HepG2 (cell line): Measurements from ENCODE around the gene MMUT. TPM values are rescaled to one million over a fixed set of nuclear protein-coding genes. Genes with fewer than 3 reads are reported as not detected.

Experiments
- BCL6 ChIP-seq: IDR thresholded peaks from 2 replicates; pipeline ENCODE4 v1.6.1; 2016; ENCODE audit warnings: missing genetic modification reagents, missing compliant biosample characterization
- CBX2 ChIP-seq, 2 experiments: fragments of 200-600 bp in 1 of 2; sonication (generic); formaldehyde crosslinking in 1 of 2; IDR thresholded peaks; 2 replicates each; pipeline versions ENCODE4 v1.7.0 to v1.8.1; 2018 to 2022; ENCODE audit warnings: low read depth in 2 of 2, low read length in 1 of 2, mild to moderate bottlenecking in 1 of 2, missing genetic modification reagents in 1 of 2
- ETV6 ChIP-seq: sonication (generic); formaldehyde crosslinking; conservative IDR thresholded peaks from 2 replicates; pipeline ENCODE4 v1.4.0; 2020; ENCODE audit warnings: missing genetic modification reagents
- FOSL2 ChIP-seq: sonication (generic); formaldehyde crosslinking; IDR thresholded peaks from 2 replicates; pipeline ENCODE4 v1.4.0; 2020; ENCODE audit warnings: missing genetic modification reagents
- HIVEP1 ChIP-seq: sonication (generic); formaldehyde crosslinking; IDR thresholded peaks from 2 replicates; pipeline ENCODE4 v1.4.0; 2020; ENCODE audit warnings: mild to moderate bottlenecking, missing genetic modification reagents
- KAT8 ChIP-seq: IDR thresholded peaks from 2 replicates; pipeline ENCODE4 v1.6.1; 2016; ENCODE audit warnings: missing genetic modification reagents, missing compliant biosample characterization
- KMT2B ChIP-seq: IDR thresholded peaks from 2 replicates; pipeline ENCODE4 v1.6.1; 2016; ENCODE audit warnings: missing genetic modification reagents, missing compliant biosample characterization
- MEF2D ChIP-seq: sonication (generic); formaldehyde crosslinking; IDR thresholded peaks from 2 replicates; pipeline ENCODE4 v1.5.1; 2020; ENCODE audit warnings: mild to moderate bottlenecking, missing genetic modification reagents
- MIXL1 ChIP-seq: IDR thresholded peaks from 2 replicates; pipeline ENCODE4 v1.6.1; 2016
- NFE2L2 ChIP-seq: fragments of 150-350 bp; IDR thresholded peaks from 2 replicates; pipeline ENCODE4 v1.6.1; 2014; ENCODE audit warnings: low read length
- NONO ChIP-seq, 2 experiments: fragments of 450-650 bp in 1 of 2; sonication (generic) in 1 of 2; formaldehyde crosslinking in 1 of 2; IDR thresholded peaks in 1 of 2; conservative IDR thresholded peaks in 1 of 2; 2 replicates each; pipeline versions ENCODE4 v1.6.1 to v1.8.0; 2017 to 2022; ENCODE audit warnings: mild to moderate bottlenecking in 1 of 2, missing genetic modification reagents in 1 of 2, moderate library complexity in 1 of 2
- RCOR2 ChIP-seq: IDR thresholded peaks from 2 replicates; pipeline ENCODE4 v1.6.1; 2016; ENCODE audit warnings: missing biosample characterization, missing genetic modification reagents
- RFX3 ChIP-seq: IDR thresholded peaks from 2 replicates; pipeline ENCODE4 v1.6.1; 2016; ENCODE audit warnings: missing biosample characterization, missing genetic modification reagents
- SMARCE1 ChIP-seq: fragments of 450-650 bp; IDR thresholded peaks from 2 replicates; pipeline ENCODE4 v1.6.1; 2017; ENCODE audit warnings: borderline replicate concordance
- TSC22D2 ChIP-seq: sonication (generic); formaldehyde crosslinking; IDR thresholded peaks from 2 replicates; pipeline ENCODE4 v1.5.1; 2020; ENCODE audit warnings: missing genetic modification reagents, mild to moderate bottlenecking, borderline replicate concordance
- ZFP90 ChIP-seq: sonication (generic); formaldehyde crosslinking; IDR thresholded peaks from 2 replicates; pipeline ENCODE4 v1.8.0; 2022; ENCODE audit warnings: missing genetic modification reagents, mild to moderate bottlenecking, inconsistent platforms, borderline replicate concordance
- ZNF17 ChIP-seq: sonication (generic); formaldehyde crosslinking; IDR thresholded peaks from 2 replicates; pipeline ENCODE4 v1.5.0; 2020; ENCODE audit warnings: mild to moderate bottlenecking, missing genetic modification reagents
- ZNF282 ChIP-seq: fragments of 450-650 bp; IDR thresholded peaks from 2 replicates; pipeline ENCODE4 v1.6.1; 2018; ENCODE audit not compliant: partially characterized antibody
- ZNF350 ChIP-seq: sonication (generic); formaldehyde crosslinking; IDR thresholded peaks from 2 replicates; pipeline ENCODE4 v1.4.0; 2020; ENCODE audit warnings: mild to moderate bottlenecking, low read depth, missing genetic modification reagents, borderline replicate concordance
- ZNF430 ChIP-seq: sonication (generic); formaldehyde crosslinking; IDR thresholded peaks from 2 replicates; pipeline ENCODE4 v1.9.0; 2021; ENCODE audit warnings: mild to moderate bottlenecking, missing genetic modification reagents
- ZNF883 ChIP-seq: sonication (generic); formaldehyde crosslinking; IDR thresholded peaks from 2 replicates; pipeline ENCODE4 v1.5.1; 2020; ENCODE audit warnings: mild to moderate bottlenecking, missing genetic modification reagents; ENCODE audit errors: not compliant biosample characterization
- ZSCAN25 ChIP-seq: sonication (generic); formaldehyde crosslinking; IDR thresholded peaks from 2 replicates; pipeline ENCODE4 v1.8.0; 2022; ENCODE audit warnings: mild to moderate bottlenecking, missing genetic modification reagents
- polyA plus RNA-seq, 8 experiments: library from polyadenylated mRNA; depleted of rRNA in 3 of 8; stranded (reverse) in 7 of 8; unstranded in 1 of 8; fragments of >200 nt; fragmentation: Illumina TruSeq in 4 of 8; extraction: Trizol in 4 of 8; gene quantifications; 2 replicates each; pipeline versions ENCODE4 v1.2.1 to v1.2.3, GENCODE V29; 2011 to 2016; ENCODE audit warnings: low read depth in 4 of 8, missing spikeins in 1 of 8, mixed read lengths in 1 of 8; ENCODE audit not compliant: insufficient read depth in 1 of 8
- total RNA-seq, 5 experiments: library from RNA; depleted of rRNA; stranded (reverse); fragments of >200 nt; fragmentation: Illumina TruSeq; extraction: Trizol; gene quantifications; 2 replicates each; pipeline ENCODE4 v1.2.3, GENCODE V29; 2016; ENCODE audit warnings: low read depth in 1 of 5
- TF ChIP-seq, protein P1 (sequence below): sonication (generic); formaldehyde crosslinking; IDR thresholded peaks from 2 replicates; pipeline ENCODE4 v1.8.0; 2023; ENCODE audit warnings: mild to moderate bottlenecking, missing genetic modification reagents
- TF ChIP-seq, protein P2 (sequence below): sonication (generic); formaldehyde crosslinking; IDR thresholded peaks from 2 replicates; pipeline ENCODE4 v1.5.1; 2020; ENCODE audit warnings: mild to moderate bottlenecking, moderate library complexity, missing genetic modification reagents
- TF ChIP-seq, protein P3 (sequence below): sonication (generic); formaldehyde crosslinking; IDR thresholded peaks from 2 replicates; pipeline ENCODE4 v1.4.0; 2020; ENCODE audit warnings: low read depth, mild to moderate bottlenecking, missing genetic modification reagents
- TF ChIP-seq, protein P4 (sequence below): sonication (generic); formaldehyde crosslinking; IDR thresholded peaks from 2 replicates; pipeline ENCODE4 v1.5.0; 2020; ENCODE audit warnings: missing genetic modification reagents

MMUT gene
- total and polyA plus RNA-seq, 2 of the 13 experiments (the other 11 are each of a cell fraction or from before 2014, with no cell fraction given), result 16.1 to 20.5 TPM

DNA sequence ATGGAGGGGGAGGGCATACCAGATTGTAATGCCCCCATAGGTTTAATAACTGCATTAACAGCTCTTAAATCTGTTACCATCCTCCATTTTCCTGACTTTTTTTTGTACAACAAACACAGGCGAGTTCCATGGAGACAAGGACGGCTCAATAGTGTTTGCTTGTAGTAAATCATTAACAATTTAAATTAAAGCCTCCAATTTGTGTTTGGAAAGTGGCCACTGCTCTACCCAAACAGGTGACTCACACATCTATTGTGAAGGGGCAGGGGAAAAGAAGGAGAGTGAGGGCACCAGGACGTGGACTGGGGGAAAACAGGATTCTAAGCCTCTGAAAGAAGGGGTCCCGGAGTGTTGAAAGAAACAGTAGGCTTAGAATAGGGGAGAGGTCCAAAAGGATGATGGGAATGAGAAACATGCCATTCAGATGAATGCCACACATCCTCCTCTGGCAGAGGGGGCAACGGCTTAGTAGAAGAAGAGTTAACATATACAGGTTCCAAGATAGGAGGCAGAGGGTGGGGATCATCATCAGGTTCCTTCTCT, 43.6 kb upstream of the MMUT start (continued):
- TF ChIP-seq KMT2B (CRISPR knock-in tag) (no peak), CBX2 (IDR thresholded peaks at IDR 0.05; ENCODE audit: low read depth, low read length) (no peak), CBX2 (CRISPR knock-in tag; IDR thresholded peaks at IDR 0.05; ENCODE audit: low read depth) (no peak), ZNF17 (no peak), ZSCAN25 (CRISPR knock-in tag) (peak; percentile 42; the same call in 1 of the 2 replicates), KAT8 (CRISPR knock-in tag) (peak; percentile 60; the same call in 1 of the 2 replicates), ETV6 (CRISPR knock-in tag) (no peak), ZNF282 (no peak), ZFP90 (CRISPR knock-in tag) (no peak), ZNF883 (CRISPR knock-in tag) (no peak), BCL6 (no peak), ZNF350 (CRISPR knock-in tag) (no peak), RFX3 (CRISPR knock-in tag) (no peak), FOSL2 (CRISPR knock-in tag) (peak; percentile 97), ZNF430 (CRISPR knock-in tag) (no peak), RCOR2 (CRISPR knock-in tag) (0 out of 2 replicates have a peak, but pooled peaks have one; percentile 34), MEF2D (CRISPR knock-in tag) (no peak), HIVEP1 (CRISPR knock-in tag) (no peak), SMARCE1 (no peak), NONO (IDR thresholded peaks at IDR 0.05) (no peak), NONO (CRISPR knock-in tag; conservative IDR thresholded peaks at IDR 0.05) (0 out of 2 replicates have a peak, but pooled peaks have one; percentile 20), NFE2L2 (no peak), TSC22D2 (CRISPR knock-in tag) (no peak), MIXL1 (CRISPR knock-in tag) (peak; percentile 78)
- TF ChIP-seq, protein P1, sequence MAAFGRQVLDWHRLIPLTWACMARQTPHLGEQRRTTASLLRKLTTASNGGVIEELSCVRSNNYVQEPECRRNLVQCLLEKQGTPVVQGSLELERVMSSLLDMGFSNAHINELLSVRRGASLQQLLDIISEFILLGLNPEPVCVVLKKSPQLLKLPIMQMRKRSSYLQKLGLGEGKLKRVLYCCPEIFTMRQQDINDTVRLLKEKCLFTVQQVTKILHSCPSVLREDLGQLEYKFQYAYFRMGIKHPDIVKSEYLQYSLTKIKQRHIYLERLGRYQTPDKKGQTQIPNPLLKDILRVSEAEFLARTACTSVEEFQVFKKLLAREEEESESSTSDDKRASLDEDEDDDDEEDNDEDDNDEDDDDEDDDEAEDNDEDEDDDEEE (CRISPR knock-in tag), result no peak
- TF ChIP-seq, protein P2, sequence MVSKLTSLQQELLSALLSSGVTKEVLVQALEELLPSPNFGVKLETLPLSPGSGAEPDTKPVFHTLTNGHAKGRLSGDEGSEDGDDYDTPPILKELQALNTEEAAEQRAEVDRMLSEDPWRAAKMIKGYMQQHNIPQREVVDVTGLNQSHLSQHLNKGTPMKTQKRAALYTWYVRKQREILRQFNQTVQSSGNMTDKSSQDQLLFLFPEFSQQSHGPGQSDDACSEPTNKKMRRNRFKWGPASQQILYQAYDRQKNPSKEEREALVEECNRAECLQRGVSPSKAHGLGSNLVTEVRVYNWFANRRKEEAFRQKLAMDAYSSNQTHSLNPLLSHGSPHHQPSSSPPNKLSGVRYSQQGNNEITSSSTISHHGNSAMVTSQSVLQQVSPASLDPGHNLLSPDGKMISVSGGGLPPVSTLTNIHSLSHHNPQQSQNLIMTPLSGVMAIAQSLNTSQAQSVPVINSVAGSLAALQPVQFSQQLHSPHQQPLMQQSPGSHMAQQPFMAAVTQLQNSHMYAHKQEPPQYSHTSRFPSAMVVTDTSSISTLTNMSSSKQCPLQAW (CRISPR knock-in tag), result peak; percentile 99
- TF ChIP-seq, protein P3, sequence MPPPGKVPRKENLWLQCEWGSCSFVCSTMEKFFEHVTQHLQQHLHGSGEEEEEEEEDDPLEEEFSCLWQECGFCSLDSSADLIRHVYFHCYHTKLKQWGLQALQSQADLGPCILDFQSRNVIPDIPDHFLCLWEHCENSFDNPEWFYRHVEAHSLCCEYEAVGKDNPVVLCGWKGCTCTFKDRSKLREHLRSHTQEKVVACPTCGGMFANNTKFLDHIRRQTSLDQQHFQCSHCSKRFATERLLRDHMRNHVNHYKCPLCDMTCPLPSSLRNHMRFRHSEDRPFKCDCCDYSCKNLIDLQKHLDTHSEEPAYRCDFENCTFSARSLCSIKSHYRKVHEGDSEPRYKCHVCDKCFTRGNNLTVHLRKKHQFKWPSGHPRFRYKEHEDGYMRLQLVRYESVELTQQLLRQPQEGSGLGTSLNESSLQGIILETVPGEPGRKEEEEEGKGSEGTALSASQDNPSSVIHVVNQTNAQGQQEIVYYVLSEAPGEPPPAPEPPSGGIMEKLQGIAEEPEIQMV, result no peak
- TF ChIP-seq, protein P4, sequence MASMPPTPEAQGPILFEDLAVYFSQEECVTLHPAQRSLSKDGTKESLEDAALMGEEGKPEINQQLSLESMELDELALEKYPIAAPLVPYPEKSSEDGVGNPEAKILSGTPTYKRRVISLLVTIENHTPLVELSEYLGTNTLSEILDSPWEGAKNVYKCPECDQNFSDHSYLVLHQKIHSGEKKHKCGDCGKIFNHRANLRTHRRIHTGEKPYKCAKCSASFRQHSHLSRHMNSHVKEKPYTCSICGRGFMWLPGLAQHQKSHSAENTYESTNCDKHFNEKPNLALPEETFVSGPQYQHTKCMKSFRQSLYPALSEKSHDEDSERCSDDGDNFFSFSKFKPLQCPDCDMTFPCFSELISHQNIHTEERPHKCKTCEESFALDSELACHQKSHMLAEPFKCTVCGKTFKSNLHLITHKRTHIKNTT, result no peak
